NT2/D1 (cell line): ENCODE data around the gene PACS2.
A peak's percentile ranks its signal among the peaks of the same experiment; 100 is the strongest.

Experiments used
- DNase-seq: peaks from one replicate; pipeline ENCODE4 v3.0.0-alpha.2; 2011; ENCODE audit warnings: low read depth, low spot score
- H3K27me3 ChIP-seq: 2 replicates; pipeline ENCODE4 v1.6.0; 2011; ENCODE audit warnings: mild to moderate bottlenecking; ENCODE audit not compliant: insufficient read length, insufficient read depth
- H3K36me3 ChIP-seq: 2 replicates; pipeline ENCODE4 v1.6.1; 2011; ENCODE audit warnings: mild to moderate bottlenecking, low read length, mixed read lengths; ENCODE audit not compliant: insufficient read depth, insufficient read length
- H3K4me1 ChIP-seq: 2 replicates; pipeline ENCODE4 v1.5.1; 2011; ENCODE audit not compliant: insufficient read depth, insufficient read length
- H3K4me3 ChIP-seq: 2 replicates; pipeline ENCODE4 v1.5.1; 2011; ENCODE audit warnings: low read depth; ENCODE audit not compliant: insufficient read length
- H3K9ac ChIP-seq: 2 replicates; pipeline ENCODE4 v1.6.0; 2011; ENCODE audit warnings: low read depth; ENCODE audit not compliant: insufficient read length
- H3K9me3 ChIP-seq: 2 replicates; pipeline ENCODE4 v1.5.1; 2011; ENCODE audit warnings: mild to moderate bottlenecking, low read length; ENCODE audit not compliant: insufficient read depth
- SUZ12 ChIP-seq: IDR thresholded peaks from 2 replicates; pipeline ENCODE4 v1.6.1; 2011; ENCODE audit not compliant: insufficient read length, insufficient read depth; ENCODE audit errors: extremely low read depth
- YY1 ChIP-seq: IDR thresholded peaks from 2 replicates; pipeline ENCODE4 v1.6.1; 2011; ENCODE audit not compliant: insufficient read length, insufficient read depth
- ZNF274 ChIP-seq: IDR thresholded peaks from 2 replicates; pipeline ENCODE4 v1.6.1; 2011; ENCODE audit warnings: mild to moderate bottlenecking, low read depth, low read length

The PACS2 gene

DNA sequence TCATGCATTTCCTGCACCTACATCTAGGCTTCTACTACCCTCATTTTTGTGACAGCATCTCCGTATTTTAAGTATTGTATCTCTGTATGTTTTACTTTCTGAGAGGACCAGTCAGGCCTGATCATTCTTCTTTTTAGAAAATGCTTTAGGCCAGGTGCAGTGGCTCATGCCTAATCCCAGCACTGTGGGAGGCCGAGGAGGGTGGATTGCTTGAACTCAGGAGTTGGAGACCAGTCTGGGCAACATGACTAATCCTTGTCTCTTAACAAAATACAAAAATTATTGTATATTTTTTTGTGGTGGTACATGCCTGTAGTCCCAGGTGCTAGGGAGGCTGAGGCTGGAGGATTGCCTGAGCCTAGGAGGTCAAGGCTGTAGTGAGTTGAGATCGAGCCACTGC, 36.9 kb downstream of the PACS2 start:
- H3K27me3 ChIP-seq, result no peaks in the 10 kb centered on the region
- DNase-seq, result no peak
- H3K9ac ChIP-seq, result no peak overlapping the region
- no peak overlapping the region for H3K4me3 ChIP-seq
- no peaks in the 10 kb centered on the region for H3K36me3 ChIP-seq
- TF ChIP-seq SUZ12 (no peak), YY1 (no peak), ZNF274 (no peak)
- peaks cover 3% of the 10 kb centered on the region for H3K4me1 ChIP-seq
- no peaks in the 10 kb centered on the region for H3K9me3 ChIP-seq

DNA sequence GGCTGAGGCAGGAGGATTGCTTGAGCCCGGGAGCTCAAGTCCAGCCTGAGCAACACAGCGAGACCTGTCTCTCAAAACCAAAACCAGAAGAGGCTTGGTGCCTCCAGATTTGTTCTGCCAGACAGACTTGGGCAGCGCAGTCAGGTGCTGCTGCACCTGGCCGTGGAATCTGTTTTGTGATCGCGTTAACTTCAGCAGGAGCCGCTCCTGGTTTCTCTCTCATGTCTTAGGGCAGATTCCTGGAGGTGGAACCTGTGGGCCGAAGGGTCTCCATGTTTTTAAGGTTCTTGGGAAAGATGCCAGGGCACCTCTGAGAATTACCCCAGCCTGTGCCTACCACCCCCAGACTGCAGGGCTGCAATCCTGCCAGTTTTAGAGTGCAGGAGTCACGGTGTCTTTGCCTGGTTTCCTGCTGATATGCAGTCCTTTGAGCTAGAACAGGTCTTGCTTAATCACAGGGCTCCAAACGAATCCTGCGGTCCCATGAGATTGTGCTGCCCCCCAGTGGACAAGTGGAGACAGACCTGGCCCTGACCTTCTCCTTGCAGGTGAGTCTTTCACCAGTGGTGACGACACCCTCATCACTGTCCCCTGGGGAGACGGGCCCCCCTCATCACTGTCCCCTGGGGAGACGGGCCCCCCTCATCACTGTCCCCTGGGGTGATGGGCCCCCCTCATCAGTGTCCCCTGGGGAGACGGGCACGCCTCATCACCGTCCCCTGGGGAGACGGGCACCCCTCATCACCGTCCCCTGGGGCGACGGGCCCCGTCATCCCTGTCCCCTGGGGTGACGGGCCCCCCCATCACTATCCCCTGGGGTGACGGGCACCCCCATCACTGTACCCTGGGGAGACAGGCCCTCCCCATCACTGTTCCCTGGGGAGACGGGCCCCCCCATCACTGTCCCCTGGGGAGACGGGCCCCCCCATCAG, 37.6 kb downstream of the PACS2 start:
- no peak overlapping the region for H3K9ac ChIP-seq
- peaks cover 6% of the 10 kb centered on the region for H3K4me1 ChIP-seq
- peak; percentile 71 for DNase-seq
- H3K9me3 ChIP-seq, result no peaks in the 10 kb centered on the region
- H3K27me3 ChIP-seq, result no peaks in the 10 kb centered on the region
- TF ChIP-seq SUZ12 (no peak), YY1 (no peak), ZNF274 (no peak)
- H3K36me3 ChIP-seq, result no peaks in the 10 kb centered on the region
- no peak overlapping the region for H3K4me3 ChIP-seq

DNA sequence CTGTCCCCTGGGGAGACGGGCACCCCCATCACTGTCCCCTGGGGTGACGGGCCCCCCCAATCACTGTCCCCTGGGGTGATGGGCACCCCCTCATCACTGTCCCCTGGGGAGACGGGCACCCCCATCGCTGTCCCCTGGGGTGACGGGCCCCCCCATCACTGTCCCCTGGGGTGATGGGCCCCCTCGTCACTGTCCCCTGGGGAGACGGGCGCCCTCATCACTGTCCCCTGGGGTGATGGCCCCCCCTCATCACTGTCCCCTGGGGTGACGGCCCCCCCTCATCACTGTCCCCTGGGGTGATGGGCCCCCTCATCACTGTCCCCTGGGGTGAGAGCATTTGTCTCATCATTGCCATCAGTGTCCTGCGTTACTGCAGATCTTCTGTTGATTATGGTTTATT, 38.6 kb downstream of the PACS2 start:
- H3K27me3 ChIP-seq, result no peaks in the 10 kb centered on the region
- peaks cover 11% of the 10 kb centered on the region for H3K4me1 ChIP-seq
- H3K36me3 ChIP-seq, result peaks cover 3% of the 10 kb centered on the region
- H3K4me3 ChIP-seq, result no peak overlapping the region
- no peak for DNase-seq
- H3K9me3 ChIP-seq, result no peaks in the 10 kb centered on the region
- no peak overlapping the region for H3K9ac ChIP-seq
- no peak for TF ChIP-seq ZNF274
- TF ChIP-seq SUZ12, result no peak
- TF ChIP-seq YY1, result no peak

DNA sequence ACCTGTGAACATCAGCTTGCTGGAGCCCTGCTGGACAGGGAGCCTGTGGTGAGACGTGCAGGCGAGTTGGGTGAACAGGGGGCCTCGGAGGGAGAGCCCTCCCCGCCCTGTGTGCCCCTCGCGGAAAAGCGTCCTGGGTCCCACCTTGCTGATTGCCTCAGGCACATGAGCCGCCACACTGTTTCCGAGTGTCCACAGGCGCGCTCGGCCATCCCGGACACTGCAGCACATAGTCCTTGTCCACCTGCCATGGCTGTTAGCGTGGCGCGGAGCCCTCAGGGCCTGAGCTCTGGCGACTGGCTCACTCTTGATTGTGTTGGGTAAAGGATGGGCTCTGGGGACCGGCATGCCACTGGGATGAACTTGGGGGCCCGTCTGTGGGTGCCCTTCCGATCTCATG, 40.0 kb downstream of the PACS2 start:
- no peaks in the 10 kb centered on the region for H3K27me3 ChIP-seq
- no peak overlapping the region for H3K9ac ChIP-seq
- H3K9me3 ChIP-seq, result no peaks in the 10 kb centered on the region
- peaks cover 12% of the 10 kb centered on the region for H3K36me3 ChIP-seq
- no peak for DNase-seq
- H3K4me1 ChIP-seq, result peaks cover 11% of the 10 kb centered on the region
- no peak overlapping the region for H3K4me3 ChIP-seq
- no peak for TF ChIP-seq ZNF274
- TF ChIP-seq SUZ12, result no peak
- TF ChIP-seq YY1, result no peak

DNA sequence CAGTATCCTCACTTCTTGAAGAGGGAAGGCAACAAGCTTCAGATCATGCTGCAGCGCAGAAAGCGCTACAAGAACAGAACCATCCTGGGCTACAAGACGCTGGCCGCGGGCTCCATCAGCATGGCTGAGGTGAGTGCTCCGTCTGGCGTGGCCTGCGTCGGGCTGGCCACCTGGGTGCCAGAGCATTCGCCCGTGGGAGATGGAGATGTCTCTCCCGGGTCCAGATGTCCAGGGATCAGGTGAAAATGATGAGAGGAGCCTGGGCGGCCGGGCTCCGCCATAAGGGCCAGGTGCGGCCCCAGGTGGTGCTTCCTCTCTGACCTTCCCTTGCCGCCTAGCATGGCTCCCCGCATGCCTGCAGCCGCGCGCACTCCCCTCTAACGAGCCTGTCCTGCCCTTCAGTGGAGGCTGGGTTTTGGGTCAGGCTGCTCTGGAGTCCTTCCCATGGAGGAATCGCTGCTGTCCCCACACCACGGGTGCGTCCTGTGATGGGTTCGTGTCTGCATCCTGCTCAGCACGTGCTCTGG, 40.6 kb downstream of the PACS2 start:
- H3K4me1 ChIP-seq, result peaks cover 11% of the 10 kb centered on the region
- H3K9ac ChIP-seq, result no peak overlapping the region
- H3K9me3 ChIP-seq, result no peaks in the 10 kb centered on the region
- H3K27me3 ChIP-seq, result no peaks in the 10 kb centered on the region
- TF ChIP-seq SUZ12 (no peak), YY1 (no peak), ZNF274 (no peak)
- H3K36me3 ChIP-seq, result peaks cover 12% of the 10 kb centered on the region
- no peak for DNase-seq
- H3K4me3 ChIP-seq, result no peak overlapping the region

DNA sequence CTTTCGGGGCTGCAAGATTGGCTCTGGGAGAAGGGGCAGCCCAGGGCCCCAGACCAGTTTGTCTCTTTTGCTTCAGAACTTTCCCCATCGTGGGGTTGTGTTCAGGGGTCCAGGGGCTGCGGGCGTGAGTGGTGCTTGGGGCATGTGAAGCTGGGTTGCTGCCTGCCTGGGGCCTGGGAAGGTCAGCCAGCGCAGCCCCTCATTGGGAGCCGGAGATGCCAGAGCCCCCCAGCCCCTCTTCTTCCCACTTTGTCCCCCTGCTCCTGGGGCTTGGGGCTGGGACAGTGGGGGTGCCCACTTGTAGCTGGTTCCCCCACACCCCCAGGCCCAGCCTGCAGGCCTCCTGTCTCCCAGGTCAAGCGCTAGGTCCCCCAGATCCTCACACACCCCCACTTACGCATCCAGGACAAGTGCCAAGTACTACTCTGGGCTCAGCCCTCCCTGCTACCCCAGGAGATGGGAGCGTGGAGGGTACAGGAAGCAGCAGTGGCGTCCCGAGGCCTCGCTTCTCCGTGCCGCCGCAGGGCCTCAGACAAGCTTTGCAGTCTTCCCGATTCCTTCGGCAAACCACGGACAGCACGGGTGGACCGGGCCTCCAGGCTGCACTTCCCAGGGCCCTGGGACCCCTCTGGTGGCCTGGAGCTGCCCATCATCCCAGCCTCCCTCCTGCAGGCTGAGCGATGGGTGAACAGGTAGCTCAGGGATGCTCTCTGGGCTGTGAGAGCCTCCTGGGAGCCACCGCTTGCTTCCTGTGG, 41.5 kb downstream of the PACS2 start:
- H3K36me3 ChIP-seq, result peaks cover 16% of the 10 kb centered on the region
- H3K27me3 ChIP-seq, result no peaks in the 10 kb centered on the region
- no peak for TF ChIP-seq ZNF274
- DNase-seq, result no peak
- H3K4me3 ChIP-seq, result no peak overlapping the region
- no peaks in the 10 kb centered on the region for H3K9me3 ChIP-seq
- no peak overlapping the region for H3K9ac ChIP-seq
- H3K4me1 ChIP-seq, result peaks cover 11% of the 10 kb centered on the region

DNA sequence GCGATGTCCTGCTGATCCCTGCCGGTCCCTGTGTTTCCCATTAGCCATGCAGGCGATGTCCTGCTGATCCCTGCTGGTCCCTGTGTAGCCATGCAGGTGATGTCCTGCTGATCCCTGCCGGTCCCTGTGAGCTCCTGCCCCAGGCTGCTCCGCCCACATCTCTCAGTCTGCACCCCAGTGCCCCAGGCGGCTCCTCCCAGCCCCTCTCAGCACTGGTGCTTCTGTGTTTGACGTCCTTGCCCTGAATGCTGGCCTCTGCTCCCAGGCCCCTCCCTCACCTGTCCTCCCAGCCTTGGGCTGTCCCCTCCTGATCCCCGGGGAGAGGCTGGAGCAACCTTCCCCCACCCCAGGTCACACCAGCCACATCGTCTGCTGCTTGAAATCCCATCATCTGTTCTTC, 42.4 kb downstream of the PACS2 start:
- Histone ChIP-seq H3K4me3 (no peak overlapping the region), H3K4me1 (peaks cover 11% of the 10 kb centered on the region), H3K36me3 (peaks cover 16% of the 10 kb centered on the region), H3K9me3 (no peaks in the 10 kb centered on the region), H3K27me3 (no peaks in the 10 kb centered on the region), H3K9ac (no peak overlapping the region)
- DNase-seq, result no peak
- TF ChIP-seq SUZ12, result no peak
- TF ChIP-seq ZNF274, result no peak
- no peak for TF ChIP-seq YY1
